K562 (cell line): ENCODE data around the gene TMEM132D.

Experiments used
- CREM ChIP-seq: IDR thresholded peaks from 2 replicates; pipeline ENCODE4 v1.6.1; 2014; ENCODE audit warnings: antibody characterized with exemption, low read depth
- CTCF ChIP-seq, 3 experiments: IDR thresholded peaks in 2 of 3; conservative IDR thresholded peaks in 1 of 3; 2 replicates each; pipeline ENCODE4 v1.5.1; 2011 to 2012; ENCODE audit warnings: low read length in 3 of 3, mild to moderate bottlenecking in 3 of 3, control low read depth in 2 of 3, improper control_type of control experiment in 1 of 3, inconsistent platforms in 1 of 3, low read depth in 1 of 3, mixed read lengths in 1 of 3, moderate library complexity in 1 of 3; ENCODE audit not compliant: insufficient read depth in 2 of 3
- FOXK1 ChIP-seq: sonication (generic); formaldehyde crosslinking; IDR thresholded peaks from 2 replicates; pipeline ENCODE4 v1.8.0; 2022; ENCODE audit warnings: missing genetic modification reagents, mild to moderate bottlenecking, borderline replicate concordance
- ILF3 ChIP-seq: fragments of 450-650 bp; IDR thresholded peaks from 2 replicates; pipeline ENCODE4 v1.6.1; 2018; ENCODE audit warnings: antibody characterized with exemption, mild to moderate bottlenecking, moderate library complexity, borderline replicate concordance
- MIER1 ChIP-seq: fragments of 450-650 bp; IDR thresholded peaks from 2 replicates; pipeline ENCODE4 v1.6.1; 2016; ENCODE audit warnings: antibody characterized with exemption, mild to moderate bottlenecking, low read depth
- POLR2AphosphoS5 ChIP-seq: IDR thresholded peaks from 2 replicates; pipeline ENCODE4 v1.6.1; 2011; ENCODE audit warnings: mild to moderate bottlenecking, low read depth, low read length, moderate library complexity; ENCODE audit not compliant: control insufficient read depth, insufficient read depth
- RAD21 ChIP-seq, 2 experiments: fragments of 250-450 bp in 1 of 2; fragments of 450-650 bp in 1 of 2; sonication (Bioruptor Pico) in 1 of 2; formaldehyde crosslinking in 1 of 2; IDR thresholded peaks in 1 of 2; conservative IDR thresholded peaks in 1 of 2; 2 replicates each; pipeline versions ENCODE4 v1.4.0 to v1.8.0; 2020 to 2022; ENCODE audit warnings: mild to moderate bottlenecking in 2 of 2, moderate library complexity in 1 of 2
- RHOXF2B ChIP-seq: fragments of 250-450 bp; sonication (Bioruptor Pico); conservative IDR thresholded peaks from 2 replicates; pipeline ENCODE4 v1.5.1; 2021
- SIRT6 ChIP-seq: IDR thresholded peaks from one replicate; pipeline ENCODE4 v1.6.1; 2012; ENCODE audit warnings: low read depth, mild to moderate bottlenecking, control low read depth, inconsistent platforms, low read length, moderate library complexity
- TOE1 ChIP-seq, 2 experiments: fragments of 450-650 bp in 1 of 2; sonication (generic) in 1 of 2; formaldehyde crosslinking in 1 of 2; IDR thresholded peaks; 2 replicates each; pipeline versions ENCODE4 v1.7.1 to v1.8.0; 2016 to 2022; ENCODE audit warnings: borderline replicate concordance in 2 of 2, mild to moderate bottlenecking in 2 of 2, antibody characterized with exemption in 1 of 2, inconsistent platforms in 1 of 2, low read depth in 1 of 2, missing genetic modification reagents in 1 of 2, moderate library complexity in 1 of 2
- ZNF184 ChIP-seq: sonication (generic); formaldehyde crosslinking; IDR thresholded peaks from 2 replicates; pipeline ENCODE4 v1.5.0; 2020; ENCODE audit warnings: missing genetic modification reagents
- ZNF561 ChIP-seq: fragments of 450-650 bp; formaldehyde crosslinking; conservative IDR thresholded peaks from 2 replicates; pipeline ENCODE4 v1.4.0; 2020; ENCODE audit warnings: mild to moderate bottlenecking, moderate library complexity
- TF ChIP-seq, protein P1 (sequence below), 2 experiments: fragments of 450-650 bp; formaldehyde crosslinking in 1 of 2; IDR thresholded peaks; 2 replicates each; pipeline versions ENCODE4 v1.4.0 to v1.6.1; 2014 to 2020; ENCODE audit warnings: mild to moderate bottlenecking in 2 of 2, borderline replicate concordance in 1 of 2, low read depth in 1 of 2

GRCh38 chr12:129540954-129541353 is 362.9 kb downstream of the TMEM132D start:
- TF ChIP-seq RAD21 (CRISPR knock-in tag; conservative IDR thresholded peaks at IDR 0.05 in 1 of 2, IDR thresholded peaks at IDR 0.05 in 1 of 2), result no peak
- no peak for TF ChIP-seq CREM
- no peak for TF ChIP-seq FOXK1 (CRISPR knock-in tag)
- TF ChIP-seq RHOXF2B (CRISPR knock-in tag), result no peak
- TF ChIP-seq SIRT6, result no peak
- no peak for TF ChIP-seq ZNF561 (CRISPR knock-in tag)
- TF ChIP-seq ZNF184 (CRISPR knock-in tag), result no peak
- TF ChIP-seq TOE1 (IDR thresholded peaks at IDR 0.05; ENCODE audit: borderline replicate concordance), result no peak
- TF ChIP-seq TOE1 (CRISPR knock-in tag; IDR thresholded peaks at IDR 0.05; ENCODE audit: borderline replicate concordance, low read depth), result no peak
- no peak for TF ChIP-seq CTCF (IDR thresholded peaks at IDR 0.05 in 2 of 3, conservative IDR thresholded peaks at IDR 0.05 in 1 of 3; ENCODE audit: insufficient read depth in 2 of 3, low read depth in 1 of 3, low read length in 3 of 3)
- TF ChIP-seq, protein P1, sequence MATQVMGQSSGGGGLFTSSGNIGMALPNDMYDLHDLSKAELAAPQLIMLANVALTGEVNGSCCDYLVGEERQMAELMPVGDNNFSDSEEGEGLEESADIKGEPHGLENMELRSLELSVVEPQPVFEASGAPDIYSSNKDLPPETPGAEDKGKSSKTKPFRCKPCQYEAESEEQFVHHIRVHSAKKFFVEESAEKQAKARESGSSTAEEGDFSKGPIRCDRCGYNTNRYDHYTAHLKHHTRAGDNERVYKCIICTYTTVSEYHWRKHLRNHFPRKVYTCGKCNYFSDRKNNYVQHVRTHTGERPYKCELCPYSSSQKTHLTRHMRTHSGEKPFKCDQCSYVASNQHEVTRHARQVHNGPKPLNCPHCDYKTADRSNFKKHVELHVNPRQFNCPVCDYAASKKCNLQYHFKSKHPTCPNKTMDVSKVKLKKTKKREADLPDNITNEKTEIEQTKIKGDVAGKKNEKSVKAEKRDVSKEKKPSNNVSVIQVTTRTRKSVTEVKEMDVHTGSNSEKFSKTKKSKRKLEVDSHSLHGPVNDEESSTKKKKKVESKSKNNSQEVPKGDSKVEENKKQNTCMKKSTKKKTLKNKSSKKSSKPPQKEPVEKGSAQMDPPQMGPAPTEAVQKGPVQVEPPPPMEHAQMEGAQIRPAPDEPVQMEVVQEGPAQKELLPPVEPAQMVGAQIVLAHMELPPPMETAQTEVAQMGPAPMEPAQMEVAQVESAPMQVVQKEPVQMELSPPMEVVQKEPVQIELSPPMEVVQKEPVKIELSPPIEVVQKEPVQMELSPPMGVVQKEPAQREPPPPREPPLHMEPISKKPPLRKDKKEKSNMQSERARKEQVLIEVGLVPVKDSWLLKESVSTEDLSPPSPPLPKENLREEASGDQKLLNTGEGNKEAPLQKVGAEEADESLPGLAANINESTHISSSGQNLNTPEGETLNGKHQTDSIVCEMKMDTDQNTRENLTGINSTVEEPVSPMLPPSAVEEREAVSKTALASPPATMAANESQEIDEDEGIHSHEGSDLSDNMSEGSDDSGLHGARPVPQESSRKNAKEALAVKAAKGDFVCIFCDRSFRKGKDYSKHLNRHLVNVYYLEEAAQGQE (IDR thresholded peaks at IDR 0.05; ENCODE audit: borderline replicate concordance), result no peak
- TF ChIP-seq, protein P1 (CRISPR knock-in tag; IDR thresholded peaks at IDR 0.05; ENCODE audit: low read depth), result no peak
- no peak for TF ChIP-seq ILF3
- TF ChIP-seq MIER1, result no peak
- TF ChIP-seq POLR2AphosphoS5, result no peak
